Stimulated activated naive CD8-positive, alpha-beta T cell treated with anti-CD3 and anti-CD28 coated beads, Interleukin-15, Interleukin-2, amounts not matched to agents 100 ng/mL and 50 ng/mL, for 24 hours (primary cell): Measurements from ENCODE around the gene ACIN1.
"Not testable (repeated sequence)": the region's sequence is repeated elsewhere in the genome, so short reads cannot be mapped to it uniquely, and the experiment has no call there.

Source experiments
- H3K27ac Mint-ChIP-seq: one replicate; pipeline ENCODE4 v1.8.0; 2021; ENCODE audit warnings: mild to moderate bottlenecking, mixed read lengths
- H3K27me3 Mint-ChIP-seq: one replicate; pipeline ENCODE4 v1.8.0; 2021; ENCODE audit warnings: mixed read lengths
- H3K36me3 Mint-ChIP-seq: one replicate; pipeline ENCODE4 v1.8.0; 2021; ENCODE audit warnings: low read depth, mixed read lengths
- H3K4me1 Mint-ChIP-seq: one replicate; pipeline ENCODE4 v1.8.0; 2021; ENCODE audit warnings: low read depth, mixed read lengths
- H3K4me3 Mint-ChIP-seq: one replicate; pipeline ENCODE4 v1.8.0; 2021; ENCODE audit warnings: mild to moderate bottlenecking, mixed read lengths
- H3K9me3 Mint-ChIP-seq: one replicate; pipeline ENCODE4 v1.8.0; 2021; ENCODE audit warnings: mixed read lengths

ACIN1 gene

DNA sequence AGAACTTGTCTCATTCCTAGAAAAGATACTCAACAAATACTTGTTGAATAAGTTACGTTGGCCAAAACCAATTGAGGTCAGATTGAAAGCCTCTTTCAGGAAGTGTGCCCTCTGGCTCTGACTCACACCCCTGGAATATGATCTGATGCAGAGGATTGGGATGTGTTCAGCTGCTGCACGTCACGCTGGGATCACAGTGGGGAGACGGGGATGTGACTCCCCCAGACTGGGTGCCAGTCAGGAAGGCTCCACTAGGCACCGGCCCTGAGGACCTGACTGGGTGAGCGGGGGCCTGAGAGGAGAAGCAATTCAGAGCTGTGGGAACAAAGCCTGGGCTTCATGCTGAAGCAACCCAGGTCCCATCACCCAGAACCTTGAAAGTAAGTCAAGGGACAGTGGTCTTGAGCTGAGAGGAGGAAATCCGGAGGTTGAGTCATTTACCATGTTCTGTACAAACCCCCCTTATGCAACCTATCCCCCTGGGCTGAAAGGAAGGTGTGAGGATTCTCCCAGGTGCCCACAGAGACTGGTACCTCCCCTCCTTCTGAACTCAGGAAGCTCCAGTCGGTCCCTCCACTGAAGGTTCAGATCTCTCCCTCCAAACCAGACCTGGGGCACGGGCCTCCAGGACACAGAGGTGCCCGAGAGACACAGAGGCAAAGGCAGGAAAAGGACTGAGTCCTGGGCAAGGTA is 20.2 kb upstream of the ACIN1 start:
- Mint-ChIP-seq H3K4me3 (no peak overlapping the region), H3K27me3 (no peaks in the 10 kb centered on the region), H3K27ac (no peak overlapping the region), H3K9me3 (no peaks in the 10 kb centered on the region), H3K4me1 (peaks cover 21% of the 10 kb centered on the region), H3K36me3 (no peaks in the 10 kb centered on the region)

GRCh38 chr14:23114669-23115038 is 19.7 kb upstream of the ACIN1 start:
- no peaks in the 10 kb centered on the region for H3K36me3 Mint-ChIP-seq
- no peaks in the 10 kb centered on the region for H3K27me3 Mint-ChIP-seq
- peaks cover 15% of the 10 kb centered on the region for H3K4me1 Mint-ChIP-seq
- no peak overlapping the region for H3K27ac Mint-ChIP-seq
- H3K4me3 Mint-ChIP-seq = no peak overlapping the region
- H3K9me3 Mint-ChIP-seq = no peaks in the 10 kb centered on the region

GRCh38 chr14:23114120-23114458 is 19.2 kb upstream of the ACIN1 start:
- Mint-ChIP-seq H3K27me3 (no peaks in the 10 kb centered on the region), H3K4me3 (no peak overlapping the region), H3K9me3 (no peaks in the 10 kb centered on the region), H3K27ac (no peak overlapping the region), H3K4me1 (peaks cover 10% of the 10 kb centered on the region), H3K36me3 (no peaks in the 10 kb centered on the region)

DNA sequence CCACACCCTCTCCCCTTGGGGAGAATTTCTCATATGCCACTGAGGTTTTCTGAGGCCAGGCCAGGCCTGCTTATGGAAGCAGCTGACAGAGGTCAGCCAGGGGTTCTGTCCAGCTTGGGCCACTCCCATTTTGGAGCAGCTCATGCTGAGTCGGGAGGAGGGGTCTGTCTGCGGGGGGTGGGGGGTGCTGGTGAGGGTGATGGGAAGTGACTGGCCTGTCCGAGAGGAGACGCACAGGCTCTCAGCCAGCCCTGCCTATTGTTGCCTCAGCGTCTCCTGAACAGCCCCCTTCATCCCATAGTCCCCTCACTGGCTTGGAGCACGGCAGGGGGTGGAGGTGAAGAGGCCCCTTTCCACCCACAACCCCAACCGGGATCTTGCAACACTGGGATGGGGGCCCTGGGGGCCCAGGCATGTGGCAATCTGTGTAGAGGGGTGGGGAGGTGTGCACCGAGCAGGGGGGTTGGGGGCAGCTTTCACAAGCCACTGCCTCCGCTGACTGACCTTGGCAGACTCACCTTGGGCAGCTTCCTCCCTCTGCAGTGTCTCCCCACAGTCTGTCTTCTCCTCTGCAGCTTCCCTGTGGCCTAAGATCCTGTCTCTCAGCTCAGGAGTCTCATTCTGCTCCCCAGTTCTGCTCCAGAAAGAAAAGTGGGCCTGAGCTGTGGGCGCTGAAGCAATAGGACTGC is 18.6 kb upstream of the ACIN1 start:
- H3K27ac Mint-ChIP-seq = no peak overlapping the region
- peaks cover 5% of the 10 kb centered on the region for H3K4me1 Mint-ChIP-seq
- H3K27me3 Mint-ChIP-seq = no peaks in the 10 kb centered on the region
- no peaks in the 10 kb centered on the region for H3K9me3 Mint-ChIP-seq
- H3K4me3 Mint-ChIP-seq = no peak overlapping the region
- no peaks in the 10 kb centered on the region for H3K36me3 Mint-ChIP-seq

DNA sequence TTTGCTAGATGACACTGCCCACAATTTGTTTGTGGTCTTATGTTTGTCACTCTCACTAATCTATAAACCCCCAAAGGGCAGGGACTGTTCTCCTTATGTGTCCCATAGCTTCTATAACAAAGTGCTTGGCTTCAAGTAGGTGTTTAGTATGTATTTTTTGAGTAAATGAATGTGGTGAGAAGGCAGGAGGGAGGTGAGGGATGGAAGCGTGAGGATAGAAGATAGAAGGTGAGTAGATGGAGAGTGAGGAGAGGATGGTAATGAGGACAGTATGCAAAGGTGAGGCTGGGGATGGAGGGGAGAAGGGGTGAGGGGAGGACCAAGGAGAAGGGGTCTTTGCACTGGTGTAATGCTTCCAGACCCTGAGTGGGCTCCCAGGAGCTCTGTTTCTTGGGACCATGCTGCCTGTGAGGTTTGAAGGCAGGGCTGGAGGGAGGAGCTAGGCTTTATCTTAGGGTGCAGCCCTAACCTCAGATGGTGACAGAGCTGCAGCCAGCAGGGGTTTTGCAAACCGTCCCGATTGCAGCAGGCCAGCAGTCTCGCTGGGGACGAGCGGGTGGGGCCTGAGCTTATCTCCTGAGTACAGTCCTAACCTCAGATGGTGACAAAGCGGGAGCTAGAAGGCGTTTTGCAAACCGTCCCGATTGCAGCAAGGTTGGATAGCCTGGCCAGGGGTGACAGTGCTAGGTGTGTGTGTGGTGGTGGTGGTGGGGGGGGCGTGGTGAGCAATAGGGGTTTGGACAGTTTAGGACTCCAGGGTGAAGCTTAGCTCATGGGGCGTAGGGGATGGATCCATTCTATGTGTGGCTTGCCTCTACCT is 17.6 kb upstream of the ACIN1 start:
- Mint-ChIP-seq H3K27ac (no peak overlapping the region), H3K36me3 (no peaks in the 10 kb centered on the region), H3K27me3 (no peaks in the 10 kb centered on the region), H3K4me1 (no peaks in the 10 kb centered on the region), H3K9me3 (no peaks in the 10 kb centered on the region), H3K4me3 (no peak overlapping the region)

- no peak overlapping the region for H3K27ac Mint-ChIP-seq
- H3K9me3 Mint-ChIP-seq = no peaks in the 10 kb centered on the region
These were observed 15.8 kb upstream of the ACIN1 start for GRCh38 chr14:23110579-23111365.

DNA sequence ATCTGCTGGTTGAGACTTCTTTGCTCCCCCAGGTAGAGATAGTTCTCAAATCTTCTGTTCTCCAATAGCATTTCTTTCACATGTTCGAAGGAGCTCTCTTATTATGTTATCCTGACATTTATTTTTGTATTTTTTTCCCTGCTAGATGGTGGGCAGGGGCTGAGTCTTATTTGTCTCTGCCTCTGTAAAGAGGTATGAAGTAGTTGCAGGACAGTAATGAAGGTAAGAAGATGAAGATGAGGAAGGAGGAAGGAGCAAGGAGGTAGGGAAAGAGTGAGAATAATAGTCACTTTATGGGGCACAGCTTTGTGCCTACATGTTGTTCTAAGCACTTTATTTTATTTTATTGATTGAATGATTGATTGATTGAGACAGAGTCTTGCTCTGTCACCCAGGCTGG is 14.8 kb upstream of the ACIN1 start:
- Mint-ChIP-seq H3K9me3 (no peaks in the 10 kb centered on the region), H3K36me3 (no peaks in the 10 kb centered on the region), H3K4me1 (no peaks in the 10 kb centered on the region), H3K4me3 (no peak overlapping the region), H3K27ac (no peak overlapping the region), H3K27me3 (no peaks in the 10 kb centered on the region)

More at GRCh38 chr14:23110579-23111365, 15.8 kb upstream of the ACIN1 start:
- Mint-ChIP-seq H3K27me3 (no peaks in the 10 kb centered on the region), H3K4me1 (no peaks in the 10 kb centered on the region), H3K36me3 (no peaks in the 10 kb centered on the region), H3K4me3 (no peak overlapping the region)

GRCh38 chr14:23108169-23108568 is 13.2 kb upstream of the ACIN1 start:
- H3K9me3 Mint-ChIP-seq, H3K27ac Mint-ChIP-seq, H3K36me3 Mint-ChIP-seq, H3K4me3 Mint-ChIP-seq, H3K4me1 Mint-ChIP-seq, H3K27me3 Mint-ChIP-seq: not testable (repeated sequence)

DNA sequence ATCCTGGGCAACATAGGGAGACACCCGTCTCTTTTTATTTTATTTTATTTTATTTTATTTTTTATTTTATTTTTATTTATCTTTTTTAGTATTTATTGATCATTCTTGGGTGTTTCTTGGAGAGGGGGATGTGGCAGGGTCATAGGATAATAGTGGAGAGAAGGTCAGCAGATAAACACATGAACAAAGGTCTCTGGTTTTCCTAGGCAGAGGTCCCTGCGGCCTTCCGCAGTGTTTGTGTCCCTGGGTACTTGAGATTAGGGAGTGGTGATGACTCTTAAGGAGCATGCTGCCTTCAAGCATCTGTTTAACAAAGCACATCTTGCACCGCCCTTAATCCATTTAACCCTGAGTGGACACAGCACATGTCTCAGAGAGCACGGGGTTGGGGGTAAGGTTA is 12.7 kb upstream of the ACIN1 start:
- H3K27ac Mint-ChIP-seq, H3K36me3 Mint-ChIP-seq, H3K9me3 Mint-ChIP-seq, H3K27me3 Mint-ChIP-seq, H3K4me1 Mint-ChIP-seq, H3K4me3 Mint-ChIP-seq: not testable (repeated sequence)

GRCh38 chr14:23106747-23107045 is 11.8 kb upstream of the ACIN1 start:
- H3K9me3 Mint-ChIP-seq = no peaks in the 10 kb centered on the region
- no peaks in the 10 kb centered on the region for H3K4me1 Mint-ChIP-seq
- H3K4me3 Mint-ChIP-seq = no peak overlapping the region
- no peak overlapping the region for H3K27ac Mint-ChIP-seq
- H3K36me3 Mint-ChIP-seq = no peaks in the 10 kb centered on the region
- no peaks in the 10 kb centered on the region for H3K27me3 Mint-ChIP-seq

- H3K27ac Mint-ChIP-seq = no peak overlapping the region
- no peaks in the 10 kb centered on the region for H3K4me1 Mint-ChIP-seq
- no peaks in the 10 kb centered on the region for H3K36me3 Mint-ChIP-seq
- H3K9me3 Mint-ChIP-seq = no peaks in the 10 kb centered on the region
- no peaks in the 10 kb centered on the region for H3K27me3 Mint-ChIP-seq
- H3K4me3 Mint-ChIP-seq = no peak overlapping the region
These were observed 10.4 kb upstream of the ACIN1 start for GRCh38 chr14:23105348-23105824.

GRCh38 chr14:23104591-23105347 is 9.8 kb upstream of the ACIN1 start, which contains the start of gene CIROP:
CIROP (minus strand) TSS chr14:23104989; CDS start chr14:23104920, 69 bp downstream.
- Mint-ChIP-seq H3K27me3 (no peaks in the 10 kb centered on the region), H3K4me3 (no peak within 1 kb of the TSS), H3K27ac (no peak within 1 kb of the TSS), H3K9me3 (no peaks in the 10 kb centered on the region), H3K36me3 (no peaks in the 10 kb centered on the region), H3K4me1 (no peaks in the 10 kb centered on the region)

- no peaks in the 10 kb centered on the region for H3K9me3 Mint-ChIP-seq
- H3K4me1 Mint-ChIP-seq = no peaks in the 10 kb centered on the region
- no peak overlapping the region for H3K27ac Mint-ChIP-seq
- no peaks in the 10 kb centered on the region for H3K27me3 Mint-ChIP-seq
- no peak overlapping the region for H3K4me3 Mint-ChIP-seq
- H3K36me3 Mint-ChIP-seq = peaks cover 2% of the 10 kb centered on the region
These were observed 9.2 kb upstream of the ACIN1 start for GRCh38 chr14:23104070-23104590.

GRCh38 chr14:23103581-23103980 is 8.6 kb upstream of the ACIN1 start:
- no peaks in the 10 kb centered on the region for H3K4me1 Mint-ChIP-seq
- no peak overlapping the region for H3K4me3 Mint-ChIP-seq
- H3K27ac Mint-ChIP-seq = no peak overlapping the region

More at GRCh38 chr14:23103581-23103980, 8.6 kb upstream of the ACIN1 start:
- Mint-ChIP-seq H3K27me3 (no peaks in the 10 kb centered on the region), H3K9me3 (no peaks in the 10 kb centered on the region), H3K36me3 (peaks cover 7% of the 10 kb centered on the region)
